ENCODE results near the gene RAVER1.
"Not testable (repeated sequence)": the region's sequence is repeated elsewhere in the genome, so short reads cannot be mapped to it uniquely, and the experiment has no call there.

The RAVER1 gene

GRCh38 chr19:10289167-10289835 lies 44.0 kb downstream of the RAVER1 start:
- no peak for DNase-seq

DNA sequence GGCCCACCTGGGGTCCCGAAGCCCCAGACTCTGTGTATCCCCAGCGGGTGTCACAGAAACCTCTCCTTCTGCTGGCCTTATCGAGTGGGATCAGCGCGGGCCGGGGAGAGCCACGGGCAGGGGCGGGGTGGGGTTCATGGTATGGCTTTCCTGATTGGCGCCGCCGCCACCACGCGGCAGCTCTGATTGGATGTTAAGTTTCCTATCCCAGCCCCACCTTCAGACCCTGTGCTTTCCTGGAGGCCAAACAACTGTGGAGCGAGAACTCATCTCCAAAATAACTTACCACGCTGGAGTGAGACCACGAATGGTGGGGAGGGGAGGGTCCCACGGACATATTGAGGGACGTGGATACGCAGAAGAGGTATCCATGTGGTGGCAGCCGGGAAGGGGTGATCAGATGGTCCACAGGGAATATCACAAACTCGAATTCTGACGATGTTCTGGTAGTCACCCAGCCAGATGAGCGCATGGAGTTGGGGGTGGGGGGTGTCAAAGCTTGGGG lies 44.6 kb downstream of the RAVER1 start:
- DNase-seq, result no peak

GRCh38 chr19:10286803-10287737 lies 46.3 kb downstream of the RAVER1 start, which contains the start of gene ICAM4:
Gene ICAM4 (plus strand): TSS chr19:10286955. CDS start chr19:10287013, 58 bp downstream.
- no peak for DNase-seq

DNA sequence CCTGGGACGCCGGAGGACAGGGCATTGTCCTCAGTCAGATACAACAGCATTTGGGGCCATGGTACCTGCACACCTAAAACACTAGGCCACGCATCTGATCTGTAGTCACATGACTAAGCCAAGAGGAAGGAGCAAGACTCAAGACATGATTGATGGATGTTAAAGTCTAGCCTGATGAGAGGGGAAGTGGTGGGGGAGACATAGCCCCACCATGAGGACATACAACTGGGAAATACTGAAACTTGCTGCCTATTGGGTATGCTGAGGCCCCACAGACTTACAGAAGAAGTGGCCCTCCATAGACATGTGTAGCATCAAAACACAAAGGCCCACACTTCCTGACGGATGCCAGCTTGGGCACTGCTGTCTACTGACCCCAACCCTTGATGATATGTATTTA lies 47.9 kb downstream of the RAVER1 start:
- DNase-seq, result no peak

- no peak for DNase-seq
These were observed 48.4 kb downstream of the RAVER1 start for GRCh38 chr19:10284960-10285278.

- no peak for DNase-seq
These were observed 49.0 kb downstream of the RAVER1 start for GRCh38 chr19:10284065-10284959.

DNA sequence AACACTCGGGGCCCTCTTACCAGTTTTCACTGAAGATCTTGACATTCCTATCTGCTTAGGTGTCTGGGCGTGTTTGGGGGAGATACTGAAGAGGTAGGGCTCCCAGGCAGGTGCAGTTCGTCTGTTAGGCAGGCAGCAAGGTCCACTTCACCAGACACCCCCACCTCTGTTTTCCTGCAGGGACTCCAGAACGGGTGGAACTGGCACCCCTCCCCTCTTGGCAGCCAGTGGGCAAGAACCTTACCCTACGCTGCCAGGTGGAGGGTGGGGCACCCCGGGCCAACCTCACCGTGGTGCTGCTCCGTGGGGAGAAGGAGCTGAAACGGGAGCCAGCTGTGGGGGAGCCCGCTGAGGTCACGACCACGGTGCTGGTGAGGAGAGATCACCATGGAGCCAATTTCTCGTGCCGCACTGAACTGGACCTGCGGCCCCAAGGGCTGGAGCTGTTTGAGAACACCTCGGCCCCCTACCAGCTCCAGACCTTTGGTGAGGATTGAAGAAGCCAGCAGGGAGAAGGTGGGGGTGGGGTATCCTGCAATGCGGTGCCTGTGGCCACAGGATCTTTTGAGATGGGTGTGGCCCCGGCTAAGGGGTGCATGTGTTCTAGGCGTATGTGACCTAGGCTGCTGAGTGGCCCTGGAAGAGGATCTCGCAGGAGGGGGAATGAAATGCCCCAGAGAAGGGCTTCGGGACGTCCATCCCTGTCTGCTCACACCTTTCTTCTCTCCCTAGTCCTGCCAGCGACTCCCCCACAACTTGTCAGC lies 49.8 kb downstream of the RAVER1 start:
- DNase-seq, result no peak

- DNase-seq, result not testable (repeated sequence)
These were observed 51.3 kb downstream of the RAVER1 start for GRCh38 chr19:10282043-10282442.

DNA sequence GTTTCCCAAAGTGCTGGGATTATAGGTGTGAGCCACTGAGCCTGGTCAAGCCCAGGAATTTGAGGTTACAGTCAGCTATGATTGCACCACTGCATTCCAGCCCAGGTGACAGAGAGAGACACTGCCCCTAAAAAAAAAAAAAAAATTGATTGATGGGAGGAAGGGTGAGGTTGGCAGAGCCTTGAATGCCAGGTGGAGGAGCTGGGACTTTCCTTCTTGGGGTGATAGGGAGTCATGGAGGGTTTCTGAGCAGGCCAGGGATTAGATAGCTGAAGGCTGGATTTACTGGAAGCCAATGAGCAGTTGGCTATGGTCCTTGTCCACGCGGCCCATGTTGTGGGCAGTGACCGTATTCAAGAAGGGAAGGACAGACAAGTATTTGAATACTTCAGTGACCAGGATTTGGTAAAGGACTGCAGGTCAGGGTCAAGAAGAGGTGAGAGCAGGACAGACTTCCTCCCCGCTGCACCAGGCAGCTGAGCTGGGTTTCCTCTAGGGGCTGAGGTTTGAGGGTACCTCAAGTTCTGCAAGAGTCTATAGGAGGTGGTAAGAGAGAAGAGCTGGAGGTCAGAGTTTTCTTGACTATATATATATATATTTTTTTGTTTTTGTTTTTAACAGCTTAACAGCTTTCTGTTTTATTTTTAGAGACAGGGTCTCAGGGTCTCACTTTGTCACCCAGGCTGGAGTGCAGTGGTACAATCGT lies 53.4 kb downstream of the RAVER1 start:
- DNase-seq, result no peak

GRCh38 chr19:10278935-10279334 lies 54.4 kb downstream of the RAVER1 start:
- DNase-seq, result no peak

GRCh38 chr19:10277795-10278589 lies 55.3 kb downstream of the RAVER1 start:
- DNase-seq, result no peak

DNA sequence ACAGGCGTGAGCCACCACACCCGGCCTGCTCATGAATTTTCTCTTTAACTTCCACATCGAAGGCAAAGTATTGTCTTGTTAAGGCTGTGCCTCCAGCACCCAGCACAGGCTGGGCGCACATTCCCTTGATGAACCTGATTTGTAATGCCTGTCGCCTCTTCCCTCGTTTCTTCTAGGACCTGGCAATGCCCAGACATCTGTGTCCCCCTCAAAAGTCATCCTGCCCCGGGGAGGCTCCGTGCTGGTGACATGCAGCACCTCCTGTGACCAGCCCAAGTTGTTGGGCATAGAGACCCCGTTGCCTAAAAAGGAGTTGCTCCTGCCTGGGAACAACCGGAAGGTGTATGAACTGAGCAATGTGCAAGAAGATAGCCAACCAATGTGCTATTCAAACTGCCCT lies 58.7 kb downstream of the RAVER1 start:
- no peak for DNase-seq

- DNase-seq, result no peak
These were observed 61.7 kb downstream of the RAVER1 start for GRCh38 chr19:10271543-10272086.

GRCh38 chr19:10270616-10271394 lies 62.5 kb downstream of the RAVER1 start, which contains the start of gene ICAM1:
Gene ICAM1 (plus strand): TSS chr19:10271120. CDS start chr19:10271160, 40 bp downstream.
- no peak for DNase-seq

DNA sequence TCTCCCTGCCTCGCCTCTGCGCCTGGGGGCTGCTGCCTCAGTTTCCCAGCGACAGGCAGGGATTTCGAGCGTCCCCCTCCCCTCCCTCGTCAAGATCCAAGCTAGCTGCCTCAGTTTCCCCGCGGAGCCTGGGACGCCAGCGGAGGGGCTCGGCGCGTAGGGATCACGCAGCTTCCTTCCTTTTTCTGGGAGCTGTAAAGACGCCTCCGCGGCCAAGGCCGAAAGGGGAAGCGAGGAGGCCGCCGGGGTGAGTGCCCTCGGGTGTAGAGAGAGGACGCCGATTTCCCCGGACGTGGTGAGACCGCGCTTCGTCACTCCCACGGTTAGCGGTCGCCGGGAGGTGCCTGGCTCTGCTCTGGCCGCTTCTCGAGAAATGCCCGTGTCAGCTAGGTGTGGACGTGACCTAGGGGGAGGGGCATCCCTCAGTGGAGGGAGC lies 63.1 kb downstream of the RAVER1 start:
- DNase-seq, result no peak

DNA sequence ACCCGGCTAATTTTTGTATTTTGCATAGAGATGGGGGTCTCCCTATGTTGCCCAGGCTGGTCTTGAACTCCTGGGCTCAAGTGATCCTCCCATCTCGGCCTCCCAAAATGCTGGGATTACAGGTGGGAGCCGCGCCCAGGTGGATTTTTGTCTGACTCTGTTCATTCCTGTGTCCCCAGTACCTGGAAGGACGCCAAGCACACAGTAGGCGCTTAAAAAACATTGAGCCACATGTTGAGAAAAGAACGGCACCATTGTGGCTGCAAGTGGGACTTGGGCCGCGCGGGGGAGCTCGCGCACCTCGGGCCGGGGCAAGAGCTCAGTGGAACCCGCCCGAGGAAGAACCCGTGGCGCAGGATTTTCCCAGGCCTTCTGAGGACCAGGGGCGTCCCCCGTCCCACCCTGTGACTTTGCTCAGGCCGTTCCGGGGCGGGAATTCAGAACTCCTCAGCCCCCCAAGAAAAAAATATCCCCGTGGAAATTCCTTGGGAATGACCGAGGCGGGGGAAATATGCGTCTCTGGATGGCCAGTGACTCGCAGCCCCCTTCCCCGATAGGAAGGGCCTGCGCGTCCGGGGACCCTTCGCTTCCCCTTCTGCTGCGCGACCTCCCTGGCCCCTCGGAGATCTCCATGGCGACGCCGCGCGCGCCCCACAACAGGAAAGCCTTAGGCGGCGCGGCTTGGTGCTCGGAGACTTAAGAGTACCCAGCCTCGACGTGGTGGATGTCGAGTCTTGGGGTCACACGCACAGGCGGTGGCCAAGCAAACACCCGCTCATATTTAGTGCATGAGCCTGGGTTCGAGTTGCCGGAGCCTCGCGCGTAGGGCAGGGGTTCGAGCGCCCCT lies 63.8 kb downstream of the RAVER1 start:
- DNase-seq, result no peak

DNA sequence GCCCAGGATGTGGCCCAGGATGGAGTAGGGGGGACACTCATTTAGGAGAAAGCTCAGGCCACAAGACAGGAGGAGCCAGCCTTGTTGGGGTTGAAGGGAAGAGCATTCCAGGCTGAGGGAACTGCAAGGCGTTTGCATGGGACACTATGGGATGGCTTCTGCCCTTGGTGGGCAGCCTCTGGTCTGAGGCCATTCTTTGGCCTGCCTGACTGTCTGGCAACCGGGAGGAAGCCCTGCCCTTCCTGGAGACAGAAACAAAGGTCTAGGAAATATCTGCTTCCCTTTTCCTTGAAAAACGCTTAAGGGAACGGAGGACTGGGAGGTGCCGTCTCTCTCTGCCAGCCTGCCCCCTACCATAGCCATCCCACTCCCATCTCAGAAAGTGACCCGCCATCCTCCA lies 65.3 kb downstream of the RAVER1 start:
- DNase-seq, result no peak

DNA sequence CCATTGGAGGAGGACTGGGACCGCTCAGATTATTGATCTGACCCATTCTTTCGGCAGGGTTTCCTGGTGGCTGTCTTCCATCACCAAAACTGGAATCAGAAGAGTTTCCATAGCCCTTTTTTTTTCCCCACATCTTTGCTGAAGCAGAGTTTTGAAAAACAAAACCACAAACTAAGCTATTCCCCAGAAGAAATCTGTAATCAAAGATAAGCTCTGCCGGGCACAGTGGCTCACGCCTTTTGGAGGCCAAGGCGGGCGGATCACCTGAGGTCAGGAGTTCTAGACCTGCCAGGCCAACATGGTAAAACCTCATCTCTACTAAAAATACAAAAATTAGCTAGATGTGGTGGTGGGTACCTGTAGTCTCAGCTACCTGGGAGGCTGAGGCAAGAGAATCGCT lies 66.6 kb downstream of the RAVER1 start:
- DNase-seq, result no peak

All from NCI-H187 treated with DMSO at 0.1 percent for 48 hours (cell line).